ENCODE data around the gene PLPPR1.

- TF ChIP-seq, protein P1, sequence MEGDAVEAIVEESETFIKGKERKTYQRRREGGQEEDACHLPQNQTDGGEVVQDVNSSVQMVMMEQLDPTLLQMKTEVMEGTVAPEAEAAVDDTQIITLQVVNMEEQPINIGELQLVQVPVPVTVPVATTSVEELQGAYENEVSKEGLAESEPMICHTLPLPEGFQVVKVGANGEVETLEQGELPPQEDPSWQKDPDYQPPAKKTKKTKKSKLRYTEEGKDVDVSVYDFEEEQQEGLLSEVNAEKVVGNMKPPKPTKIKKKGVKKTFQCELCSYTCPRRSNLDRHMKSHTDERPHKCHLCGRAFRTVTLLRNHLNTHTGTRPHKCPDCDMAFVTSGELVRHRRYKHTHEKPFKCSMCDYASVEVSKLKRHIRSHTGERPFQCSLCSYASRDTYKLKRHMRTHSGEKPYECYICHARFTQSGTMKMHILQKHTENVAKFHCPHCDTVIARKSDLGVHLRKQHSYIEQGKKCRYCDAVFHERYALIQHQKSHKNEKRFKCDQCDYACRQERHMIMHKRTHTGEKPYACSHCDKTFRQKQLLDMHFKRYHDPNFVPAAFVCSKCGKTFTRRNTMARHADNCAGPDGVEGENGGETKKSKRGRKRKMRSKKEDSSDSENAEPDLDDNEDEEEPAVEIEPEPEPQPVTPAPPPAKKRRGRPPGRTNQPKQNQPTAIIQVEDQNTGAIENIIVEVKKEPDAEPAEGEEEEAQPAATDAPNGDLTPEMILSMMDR (IDR thresholded peaks at IDR 0.05) = no peak
- TF ChIP-seq POLR2A (IDR thresholded peaks at IDR 0.05) = no peak
Observed at GRCh38 chr9:101025940-101026339, 2.6 kb upstream of the PLPPR1 start.
